NCI-H2171 (cell line): ENCODE data around the gene SNTG2.
"Not testable (repeated sequence)": the region's sequence is repeated elsewhere in the genome, so short reads cannot be mapped to it uniquely, and the experiment has no call there.

Source experiments
- DNase-seq: peaks from one replicate; lab custom pipeline; 2025; lab: John Stamatoyannopoulos, UW

Gene SNTG2

GRCh38 chr2:1192121-1192520 is 241.5 kb downstream of the SNTG2 start:
- DNase-seq = no peak

GRCh38 chr2:1193801-1194200 is 243.2 kb downstream of the SNTG2 start:
- no peak for DNase-seq

- no peak for DNase-seq
These were observed 253.1 kb downstream of the SNTG2 start for GRCh38 chr2:1203772-1204171.

GRCh38 chr2:1205853-1206252 is 255.2 kb downstream of the SNTG2 start:
- DNase-seq = no peak

- no peak for DNase-seq
These were observed 257.4 kb downstream of the SNTG2 start for GRCh38 chr2:1207962-1208510.

- no peak for DNase-seq
These were observed 257.9 kb downstream of the SNTG2 start for GRCh38 chr2:1208522-1208921.

GRCh38 chr2:1209246-1209645 is 258.6 kb downstream of the SNTG2 start:
- no peak for DNase-seq

GRCh38 chr2:1209761-1210160 is 259.1 kb downstream of the SNTG2 start:
- DNase-seq = no peak

GRCh38 chr2:1210352-1210751 is 259.7 kb downstream of the SNTG2 start:
- DNase-seq = no peak

GRCh38 chr2:1219901-1220573 is 269.4 kb downstream of the SNTG2 start:
- DNase-seq = no peak

GRCh38 chr2:1222056-1222455 is 271.4 kb downstream of the SNTG2 start:
- no peak for DNase-seq

GRCh38 chr2:1223791-1224190 is 273.1 kb downstream of the SNTG2 start:
- DNase-seq = no peak

- DNase-seq = no peak
These were observed 274.3 kb downstream of the SNTG2 start for GRCh38 chr2:1224901-1225300.

- DNase-seq = no peak
These were observed 276.1 kb downstream of the SNTG2 start for GRCh38 chr2:1226766-1227165.

GRCh38 chr2:1227274-1227900 is 276.7 kb downstream of the SNTG2 start:
- no peak for DNase-seq

- DNase-seq = not testable (repeated sequence)
These were observed 278.9 kb downstream of the SNTG2 start for GRCh38 chr2:1229596-1229995.

GRCh38 chr2:1230155-1230893 is 279.7 kb downstream of the SNTG2 start:
- no peak for DNase-seq

GRCh38 chr2:1231466-1232063 is 280.9 kb downstream of the SNTG2 start:
- DNase-seq = peak; percentile 24

- no peak for DNase-seq
These were observed 282.6 kb downstream of the SNTG2 start for GRCh38 chr2:1233281-1233680.

GRCh38 chr2:1234731-1235308 is 284.2 kb downstream of the SNTG2 start:
- DNase-seq = no peak

- no peak for DNase-seq
These were observed 285.2 kb downstream of the SNTG2 start for GRCh38 chr2:1235806-1236205.

- no peak for DNase-seq
These were observed 286.0 kb downstream of the SNTG2 start for GRCh38 chr2:1236606-1237005.
